NCI-H1417 (cell line): Measurements from ENCODE around the gene MICU2.

ENCODE experiments used
- DNase-seq, 3 experiments: peaks; one replicate each; lab custom pipeline; 2025; lab: John Stamatoyannopoulos, UW

Gene MICU2

GRCh38 chr13:21481359-21481758 is 122.6 kb downstream of the MICU2 start:
- peak in 1 of 3 experiments; percentile 31 for DNase-seq

- peak; percentile 30 to 82 (median 54) for DNase-seq
Measured at GRCh38 chr13:21478881-21479808, 124.8 kb downstream of the MICU2 start.

- DNase-seq = peak; percentile 45 to 81 (median 59)
Measured at GRCh38 chr13:21476893-21477472, 127.0 kb downstream of the MICU2 start.

GRCh38 chr13:21475115-21475514 is 128.9 kb downstream of the MICU2 start:
- DNase-seq = no peak

- no peak for DNase-seq
Measured at GRCh38 chr13:21470785-21471184, 133.2 kb downstream of the MICU2 start.

GRCh38 chr13:21466527-21466926 is 137.4 kb downstream of the MICU2 start:
- no peak for DNase-seq

GRCh38 chr13:21465710-21466160 is 138.2 kb downstream of the MICU2 start:
- DNase-seq = peak in 2 of 3 experiments; percentile 12 to 28

GRCh38 chr13:21463424-21463823 is 140.5 kb downstream of the MICU2 start:
- DNase-seq = no peak

- no peak for DNase-seq
Measured at GRCh38 chr13:21461131-21461530, 142.8 kb downstream of the MICU2 start.

- DNase-seq = peak; percentile 82 to 83 (median 83)
Measured at GRCh38 chr13:21458813-21459701, 144.9 kb downstream of the MICU2 start, which contains the start of gene ZDHHC20. Gene ZDHHC20 (minus strand): TSS chr13:21459303. CDS start chr13:21459171, 132 bp downstream.

- DNase-seq = peak; percentile 33 to 75 (median 64)
Measured at GRCh38 chr13:21458451-21458812, 145.5 kb downstream of the MICU2 start.

- no peak for DNase-seq
Measured at GRCh38 chr13:21453387-21454081, 150.4 kb downstream of the MICU2 start.

GRCh38 chr13:21450936-21451335 is 153.0 kb downstream of the MICU2 start:
- DNase-seq = no peak

- DNase-seq = no peak
Measured at GRCh38 chr13:21446656-21447055, 157.3 kb downstream of the MICU2 start.

GRCh38 chr13:21445759-21446158 is 158.2 kb downstream of the MICU2 start:
- DNase-seq = no peak

GRCh38 chr13:21443171-21443570 is 160.8 kb downstream of the MICU2 start:
- no peak for DNase-seq
